ES-I3 (cell line): ENCODE results near the gene ANKAR.

Experiments used
- H3K36me3 ChIP-seq: 2 replicates; pipeline ENCODE4 v1.6.1; 2013; ENCODE audit warnings: mild to moderate bottlenecking, low read length, control low read depth, moderate library complexity; ENCODE audit not compliant: insufficient read depth
- H3K4me1 ChIP-seq: 2 replicates; pipeline ENCODE4 v1.6.1; 2013; ENCODE audit warnings: mild to moderate bottlenecking, control low read depth, low read length; ENCODE audit not compliant: insufficient read depth
- H3K9ac ChIP-seq: 2 replicates; pipeline ENCODE4 v1.6.1; 2013; ENCODE audit warnings: low read depth, mild to moderate bottlenecking, low read length, moderate library complexity
- H3K9me3 ChIP-seq: 2 replicates; pipeline ENCODE4 v1.6.1; 2013; ENCODE audit warnings: mild to moderate bottlenecking, low read length, moderate library complexity; ENCODE audit not compliant: control insufficient read depth, insufficient read depth

ANKAR gene

GRCh38 chr2:189674374-189675112, at the start of gene ANKAR:
TSS of gene ANKAR (plus strand) at chr2:189674670. CDS start at chr2:189676491, 1,821 bp downstream.
- Histone ChIP-seq H3K9me3 (no peaks in the 10 kb centered on the region), H3K9ac (peak within 1 kb of the TSS; percentile 73), H3K36me3 (0 out of 2 replicates have a peak, but pooled peaks cover 2% of the 10 kb centered on the region)

GRCh38 chr2:189625636-189626035, 48.8 kb upstream of the ANKAR start:
- no peak overlapping the region for H3K9ac ChIP-seq
- H3K36me3 ChIP-seq, result no peaks in the 10 kb centered on the region
- no peaks in the 10 kb centered on the region for H3K9me3 ChIP-seq
- no peaks in the 10 kb centered on the region; the same call in 1 of the 2 replicates for H3K4me1 ChIP-seq

More at GRCh38 chr2:189674374-189675112, at the start of gene ANKAR:
- peaks cover 4% of the 10 kb centered on the region; the same call in 1 of the 2 replicates for H3K4me1 ChIP-seq

GRCh38 chr2:189627789-189628188, 46.7 kb upstream of the ANKAR start:
- no peaks in the 10 kb centered on the region for H3K9me3 ChIP-seq
- no peaks in the 10 kb centered on the region; the same call in 1 of the 2 replicates for H3K4me1 ChIP-seq
- H3K9ac ChIP-seq, result no peak overlapping the region
- no peaks in the 10 kb centered on the region for H3K36me3 ChIP-seq

- no peaks in the 10 kb centered on the region for H3K9me3 ChIP-seq
- H3K4me1 ChIP-seq, result no peaks in the 10 kb centered on the region; the same call in 1 of the 2 replicates
- no peak overlapping the region for H3K9ac ChIP-seq
- H3K36me3 ChIP-seq, result no peaks in the 10 kb centered on the region
These were observed 45.5 kb upstream of the ANKAR start for GRCh38 chr2:189628817-189629530.

- Histone ChIP-seq H3K4me1 (no peaks in the 10 kb centered on the region; the same call in 1 of the 2 replicates), H3K9ac (no peak overlapping the region), H3K9me3 (no peaks in the 10 kb centered on the region), H3K36me3 (no peaks in the 10 kb centered on the region)
These were observed 44.7 kb upstream of the ANKAR start for GRCh38 chr2:189629531-189630453.

GRCh38 chr2:189631849-189632248, 42.6 kb upstream of the ANKAR start:
- no peaks in the 10 kb centered on the region for H3K36me3 ChIP-seq
- H3K9me3 ChIP-seq, result no peaks in the 10 kb centered on the region
- no peaks in the 10 kb centered on the region; the same call in 1 of the 2 replicates for H3K4me1 ChIP-seq
- H3K9ac ChIP-seq, result no peak overlapping the region

GRCh38 chr2:189633392-189633811, 41.1 kb upstream of the ANKAR start:
- no peaks in the 10 kb centered on the region for H3K36me3 ChIP-seq

GRCh38 chr2:189635353-189635752, 39.1 kb upstream of the ANKAR start:
- Histone ChIP-seq H3K9me3 (no peaks in the 10 kb centered on the region), H3K36me3 (no peaks in the 10 kb centered on the region), H3K9ac (no peak overlapping the region), H3K4me1 (no peaks in the 10 kb centered on the region; the same call in 1 of the 2 replicates)

More at GRCh38 chr2:189633392-189633811, 41.1 kb upstream of the ANKAR start:
- H3K9ac ChIP-seq, result no peak overlapping the region
- H3K4me1 ChIP-seq, result no peaks in the 10 kb centered on the region; the same call in 1 of the 2 replicates
- no peaks in the 10 kb centered on the region for H3K9me3 ChIP-seq

- Histone ChIP-seq H3K9me3 (no peaks in the 10 kb centered on the region), H3K4me1 (peaks cover 10% of the 10 kb centered on the region), H3K36me3 (no peaks in the 10 kb centered on the region), H3K9ac (no peak overlapping the region)
These were observed 36.0 kb upstream of the ANKAR start for GRCh38 chr2:189638301-189639006.

GRCh38 chr2:189639007-189639609, 35.4 kb upstream of the ANKAR start:
- Histone ChIP-seq H3K36me3 (no peaks in the 10 kb centered on the region), H3K4me1 (peaks cover 10% of the 10 kb centered on the region), H3K9ac (no peak overlapping the region), H3K9me3 (no peaks in the 10 kb centered on the region)

- Histone ChIP-seq H3K9me3 (no peaks in the 10 kb centered on the region), H3K36me3 (no peaks in the 10 kb centered on the region), H3K4me1 (peaks cover 10% of the 10 kb centered on the region), H3K9ac (no peak overlapping the region)
These were observed 33.5 kb upstream of the ANKAR start for GRCh38 chr2:189641002-189641401.

GRCh38 chr2:189641590-189641989, 32.9 kb upstream of the ANKAR start:
- Histone ChIP-seq H3K9ac (no peak overlapping the region), H3K36me3 (no peaks in the 10 kb centered on the region), H3K4me1 (peaks cover 10% of the 10 kb centered on the region), H3K9me3 (no peaks in the 10 kb centered on the region)

GRCh38 chr2:189646521-189646920, 27.9 kb upstream of the ANKAR start:
- Histone ChIP-seq H3K36me3 (no peaks in the 10 kb centered on the region), H3K9ac (no peak overlapping the region), H3K4me1 (peaks cover 3% of the 10 kb centered on the region), H3K9me3 (no peaks in the 10 kb centered on the region)
